Measurements from ENCODE around the gene USP12. TPM values are rescaled to one million over a fixed set of nuclear protein-coding genes. Genes with fewer than 3 reads are reported as not detected.
"Not testable (repeated sequence)": the region's sequence is repeated elsewhere in the genome, so short reads cannot be mapped to it uniquely, and the experiment has no call there.

Gene USP12
- total RNA-seq, 1 experiment from 2014 or later: 20.6 TPM

- no peak for TF ChIP-seq CTCF (IDR thresholded peaks at IDR 0.05; ENCODE audit: unreplicated experiment)
Measured at GRCh38 chr13:27141746-27142145, 29.9 kb downstream of the USP12 start.

GRCh38 chr13:27141159-27141558 lies 30.5 kb downstream of the USP12 start:
- intact Hi-C loops (cut with micrococcal nuclease); H3K27me3 Mint-ChIP-seq (ENCODE audit: insufficient read depth, unreplicated experiment); BruUV-seq (replicated peaks); H3K4me1 Mint-ChIP-seq (ENCODE audit: insufficient read depth, unreplicated experiment); H3K4me3 Mint-ChIP-seq (ENCODE audit: unreplicated experiment); H3K27ac Mint-ChIP-seq (ENCODE audit: low read depth, unreplicated experiment); DNase-seq (ENCODE audit: unreplicated experiment); CTCF ChIA-PET; H3K9me3 Mint-ChIP-seq (ENCODE audit: unreplicated experiment); H3K36me3 Mint-ChIP-seq (ENCODE audit: insufficient read depth, unreplicated experiment): not testable (repeated sequence)
- POLR2A ChIA-PET: interaction anchor here (1.4 kb wide), 1 partner anchor 10 kb away, joined by 4 read pairs; no protein-coding TSS in a partner anchor

More at GRCh38 chr13:27141746-27142145, 29.9 kb downstream of the USP12 start:
- POLR2A ChIA-PET: interaction anchor here (1.4 kb wide), 1 partner anchor 11 kb away, joined by 4 read pairs; no protein-coding TSS in a partner anchor
- intact Hi-C loops (cut with micrococcal nuclease): no loop called here
- H3K4me3 Mint-ChIP-seq (ENCODE audit: unreplicated experiment): no peak overlapping the region
- H3K9me3 Mint-ChIP-seq (ENCODE audit: unreplicated experiment): peaks cover 10% of the 10 kb centered on the region
- peaks cover 6% of the 10 kb centered on the region for H3K36me3 Mint-ChIP-seq (ENCODE audit: insufficient read depth, unreplicated experiment)
- BruUV-seq (replicated peaks): no TSS peak
- DNase-seq (ENCODE audit: unreplicated experiment): no peak
- CTCF ChIA-PET: no interaction called here
- H3K27ac Mint-ChIP-seq (ENCODE audit: low read depth, unreplicated experiment): no peak overlapping the region
- no peaks in the 10 kb centered on the region for H3K27me3 Mint-ChIP-seq (ENCODE audit: insufficient read depth, unreplicated experiment)
- no peaks in the 10 kb centered on the region for H3K4me1 Mint-ChIP-seq (ENCODE audit: insufficient read depth, unreplicated experiment)

- Mint-ChIP-seq H3K27me3 (ENCODE audit: insufficient read depth, unreplicated experiment) (no peaks in the 10 kb centered on the region), H3K36me3 (ENCODE audit: insufficient read depth, unreplicated experiment) (peaks cover 6% of the 10 kb centered on the region), H3K4me1 (ENCODE audit: insufficient read depth, unreplicated experiment) (no peaks in the 10 kb centered on the region), H3K9me3 (ENCODE audit: unreplicated experiment) (peaks cover 10% of the 10 kb centered on the region), H3K27ac (ENCODE audit: low read depth, unreplicated experiment) (no peak overlapping the region), H3K4me3 (ENCODE audit: unreplicated experiment) (no peak overlapping the region)
- CTCF ChIA-PET: interaction anchor here (1.0 to 1.2 kb wide), 2 partner anchors 8 to 29 kb away, joined by 3 read pairs; no protein-coding TSS in a partner anchor
- BruUV-seq (replicated peaks): no TSS peak
- intact Hi-C loops (cut with micrococcal nuclease): no loop called here
- POLR2A ChIA-PET: interaction anchor here (0.6 to 1.9 kb wide), 8 partner anchors 9 to 219 kb away, joined by 3 to 11 read pairs (median 4); no protein-coding TSS in a partner anchor
- no peak for TF ChIP-seq CTCF (IDR thresholded peaks at IDR 0.05; ENCODE audit: unreplicated experiment)
- no peak for DNase-seq (ENCODE audit: unreplicated experiment)
Measured at GRCh38 chr13:27140060-27140459, 31.6 kb downstream of the USP12 start.

GRCh38 chr13:27139565-27139964 lies 32.0 kb downstream of the USP12 start:
- H3K9me3 Mint-ChIP-seq (ENCODE audit: unreplicated experiment): peaks cover 10% of the 10 kb centered on the region
- no peak overlapping the region for H3K27ac Mint-ChIP-seq (ENCODE audit: low read depth, unreplicated experiment)
- BruUV-seq (replicated peaks): no TSS peak
- intact Hi-C loops (cut with micrococcal nuclease): no loop called here
- H3K4me1 Mint-ChIP-seq (ENCODE audit: insufficient read depth, unreplicated experiment): no peaks in the 10 kb centered on the region
- no peaks in the 10 kb centered on the region for H3K27me3 Mint-ChIP-seq (ENCODE audit: insufficient read depth, unreplicated experiment)
- DNase-seq (ENCODE audit: unreplicated experiment): peak; percentile 5
- TF ChIP-seq CTCF (IDR thresholded peaks at IDR 0.05; ENCODE audit: unreplicated experiment): no peak
- POLR2A ChIA-PET: interaction anchor here (1.0 to 1.9 kb wide), 7 partner anchors 9 to 220 kb away, joined by 3 to 11 read pairs (median 5); no protein-coding TSS in a partner anchor
- CTCF ChIA-PET: interaction anchor here (1.0 to 1.2 kb wide), 2 partner anchors 8 to 30 kb away, joined by 3 read pairs; no protein-coding TSS in a partner anchor
- H3K4me3 Mint-ChIP-seq (ENCODE audit: unreplicated experiment): no peak overlapping the region
- peaks cover 6% of the 10 kb centered on the region for H3K36me3 Mint-ChIP-seq (ENCODE audit: insufficient read depth, unreplicated experiment)
